Hematopoietic multipotent progenitor cell treated with erythropoietin and hydrocortisone succinate and interleukin-3 and kit ligand, for 4 days (in vitro differentiated cells): ENCODE data around the gene ADAR.

Source experiments
- DNase-seq: peaks from one replicate; pipeline ENCODE4 v3.0.0-alpha.2; 2015

Gene ADAR

DNA sequence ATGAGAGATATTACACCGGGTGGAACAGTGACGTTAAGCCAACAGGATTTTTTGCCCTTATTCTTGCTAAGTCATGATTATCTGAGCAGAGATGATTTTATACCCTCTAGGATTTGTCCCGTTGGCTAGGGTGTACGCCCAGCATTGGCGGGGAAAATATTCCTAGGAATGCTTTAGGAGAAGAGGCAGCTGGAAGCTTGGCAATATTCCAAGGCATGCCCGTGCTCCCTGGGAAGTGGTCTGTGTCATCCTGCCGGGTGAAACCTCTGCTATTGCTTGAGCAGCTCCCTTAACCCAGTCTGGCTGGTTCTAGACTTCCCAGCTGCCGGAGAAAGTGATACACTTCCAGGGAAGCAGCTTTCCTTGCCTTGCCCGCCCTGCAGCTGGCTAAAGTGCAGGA is 24.2 kb downstream of the ADAR start:
- DNase-seq = no peak

DNA sequence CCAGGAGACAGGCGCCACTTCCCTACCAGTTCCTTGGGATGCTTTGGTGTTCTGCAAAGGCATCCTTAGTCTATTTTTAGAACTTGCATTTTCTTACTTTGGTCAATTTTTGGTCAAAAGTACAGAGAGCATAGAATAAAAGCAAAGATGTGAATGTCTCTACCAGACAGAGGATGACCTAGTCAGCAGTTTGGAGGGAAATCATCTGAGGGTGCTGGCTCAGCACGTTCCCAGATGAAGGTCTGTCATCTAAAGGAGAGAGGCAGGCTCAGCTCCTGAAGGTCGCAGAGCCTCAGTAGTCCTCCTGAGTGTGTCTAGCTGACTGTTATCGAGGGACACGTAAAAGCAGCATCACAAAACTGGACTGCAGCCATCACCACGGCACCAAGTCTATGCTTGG is 25.1 kb downstream of the ADAR start:
- DNase-seq = no peak

DNA sequence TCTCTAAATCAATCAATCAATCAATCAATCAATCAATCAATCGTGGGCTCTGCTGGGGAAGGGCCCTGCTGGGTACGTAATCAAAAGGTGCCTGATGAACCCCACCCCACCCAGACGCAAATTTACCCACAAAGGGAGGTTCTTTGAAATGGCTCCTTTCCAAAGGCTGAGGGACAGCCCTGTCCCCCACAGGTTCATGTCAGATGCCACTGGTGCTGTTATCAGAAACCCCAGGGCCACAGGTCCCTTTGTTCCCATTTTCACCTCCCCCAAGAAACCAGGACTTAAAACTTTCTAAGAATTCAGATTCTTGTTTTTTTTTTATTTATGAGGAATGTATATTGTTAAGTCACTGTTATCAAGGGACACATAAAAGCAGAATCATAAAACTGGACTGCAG is 26.2 kb downstream of the ADAR start:
- DNase-seq = peak; percentile 39

DNA sequence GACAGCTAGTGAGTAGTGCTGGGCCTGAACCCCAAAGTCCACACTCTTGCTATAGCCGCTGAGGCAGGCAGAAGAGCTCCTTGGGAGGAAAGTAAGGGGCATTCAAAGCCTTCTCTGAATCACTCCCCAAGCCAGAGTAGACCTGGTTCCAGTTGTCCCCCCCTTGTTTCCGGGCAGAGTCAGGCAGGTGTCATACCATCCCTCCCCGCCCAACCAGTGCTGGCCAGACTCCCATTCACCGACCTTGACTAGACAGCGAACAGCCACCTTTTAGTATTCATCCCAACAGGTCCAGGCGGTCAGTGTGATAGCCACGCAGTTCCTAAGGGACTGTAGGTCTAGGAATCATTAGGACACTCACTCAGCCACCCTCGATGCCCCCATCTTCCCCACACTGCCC is 28.6 kb downstream of the ADAR start:
- no peak for DNase-seq

DNA sequence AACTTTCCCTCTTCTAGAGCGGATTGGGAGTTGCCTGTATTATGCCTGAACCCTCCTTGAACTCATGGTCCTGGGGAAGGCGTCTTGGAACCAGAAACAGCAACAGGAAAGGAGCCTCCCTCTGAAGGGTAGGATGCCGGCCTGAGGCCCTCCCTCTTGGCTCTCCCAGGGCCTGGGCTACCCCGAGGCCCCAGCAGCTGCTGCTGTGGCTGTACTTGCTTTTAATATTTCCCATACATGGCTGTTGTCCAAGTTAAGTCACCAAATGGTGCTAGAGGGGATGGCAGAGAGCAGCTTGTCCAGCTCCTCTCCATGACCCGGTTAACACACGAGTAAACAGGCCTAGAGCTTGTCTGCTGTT is 29.9 kb downstream of the ADAR start:
- DNase-seq = no peak

DNA sequence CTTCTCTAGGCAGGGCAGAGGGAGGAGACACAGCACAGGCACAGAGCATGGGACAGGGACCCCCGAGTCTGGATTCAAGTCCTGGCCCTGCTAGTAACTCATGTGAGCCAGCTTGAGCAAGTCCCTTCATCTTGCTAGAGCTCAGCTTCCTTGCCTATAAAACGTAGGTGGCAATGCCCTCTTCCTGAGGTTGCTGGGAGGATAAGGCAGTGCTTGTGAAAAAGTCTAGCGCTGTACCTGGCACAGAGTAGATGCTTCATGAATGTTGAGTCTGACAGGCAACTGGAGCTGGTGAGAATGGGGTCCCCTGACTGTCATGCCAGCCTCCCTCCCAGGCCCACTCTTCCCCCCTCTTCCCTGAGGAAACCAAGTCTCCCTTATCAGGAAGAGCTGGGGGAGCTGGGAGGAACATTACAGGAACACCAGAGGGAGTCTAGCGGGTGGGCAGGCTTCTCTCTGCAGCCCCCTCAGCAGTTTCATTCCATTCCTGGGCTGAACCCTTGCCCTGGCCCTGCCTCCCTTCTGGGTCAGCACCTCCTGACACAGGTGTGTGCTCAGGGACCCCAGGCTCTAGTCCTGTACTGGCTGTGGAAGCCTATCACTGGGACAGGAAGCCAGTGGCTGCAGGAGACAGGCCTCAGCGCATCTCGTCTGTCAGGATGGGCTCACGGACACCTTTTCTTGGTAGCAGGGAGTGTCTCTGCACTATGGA is 30.5 kb downstream of the ADAR start:
- DNase-seq = no peak

DNA sequence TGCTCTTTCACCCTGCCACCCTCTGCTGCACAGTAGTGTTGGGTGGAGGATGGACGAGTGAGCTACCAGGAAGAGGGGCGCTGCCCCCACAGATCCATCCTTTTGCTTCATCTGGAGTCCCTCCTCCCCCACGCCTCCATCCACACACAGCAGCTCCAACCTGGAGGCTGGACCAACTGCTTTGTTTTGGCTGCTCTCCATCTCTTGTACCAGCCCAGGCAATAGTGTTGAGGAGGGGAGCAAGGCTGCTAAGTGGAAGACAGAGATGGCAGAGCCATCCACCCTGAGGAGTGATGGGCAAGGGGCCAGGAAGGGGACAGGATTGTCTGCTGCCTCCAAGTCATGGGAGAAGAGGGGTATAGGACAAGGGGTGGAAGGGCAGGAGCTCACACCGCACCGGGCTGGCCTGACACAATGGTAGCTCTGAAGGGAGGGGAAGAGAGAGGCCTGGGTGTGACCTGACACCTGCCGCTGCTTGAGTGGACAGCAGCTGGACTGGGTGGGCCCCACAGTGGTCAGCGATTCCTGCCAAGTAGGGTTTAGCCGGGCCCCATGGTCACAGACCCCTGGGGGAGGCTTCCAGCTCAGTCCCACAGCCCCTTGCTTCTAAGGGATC is 31.9 kb downstream of the ADAR start:
- DNase-seq = no peak

DNA sequence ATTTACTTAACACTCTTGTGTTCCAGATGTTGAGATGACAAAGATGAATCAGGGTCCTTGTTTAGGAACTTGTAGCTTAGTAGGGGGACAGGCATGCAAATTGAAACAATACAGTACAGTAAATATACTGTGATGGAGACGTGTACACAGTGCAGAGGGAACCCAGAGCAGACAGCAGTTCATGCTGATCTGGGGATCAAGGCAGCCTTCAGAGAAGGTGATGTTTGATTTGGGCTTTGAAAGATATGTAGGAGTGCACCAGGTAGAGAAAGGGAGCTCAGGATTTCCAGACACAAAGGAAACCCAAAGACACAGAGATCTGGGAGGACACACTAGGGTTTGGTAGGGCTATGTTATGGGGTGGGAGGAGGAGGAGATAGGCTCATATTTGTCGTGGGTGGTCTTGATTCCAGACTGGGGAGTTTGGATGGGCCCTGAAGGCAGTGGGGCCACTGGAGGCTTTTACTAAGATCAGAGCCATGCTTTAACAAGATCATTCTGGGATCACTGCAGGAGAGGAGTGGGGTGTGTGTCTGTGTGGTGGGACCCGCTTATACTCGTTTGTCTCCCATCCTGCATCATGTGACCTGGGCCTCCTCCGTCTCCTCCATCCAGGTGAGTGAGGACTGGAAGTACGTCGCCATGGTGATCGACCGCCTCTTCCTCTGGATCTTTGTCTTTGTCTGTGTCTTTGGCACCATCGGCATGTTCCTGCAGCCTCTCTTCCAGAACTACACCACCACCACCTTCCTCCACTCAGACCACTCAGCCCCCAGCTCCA is 32.6 kb downstream of the ADAR start:
- no peak for DNase-seq

DNA sequence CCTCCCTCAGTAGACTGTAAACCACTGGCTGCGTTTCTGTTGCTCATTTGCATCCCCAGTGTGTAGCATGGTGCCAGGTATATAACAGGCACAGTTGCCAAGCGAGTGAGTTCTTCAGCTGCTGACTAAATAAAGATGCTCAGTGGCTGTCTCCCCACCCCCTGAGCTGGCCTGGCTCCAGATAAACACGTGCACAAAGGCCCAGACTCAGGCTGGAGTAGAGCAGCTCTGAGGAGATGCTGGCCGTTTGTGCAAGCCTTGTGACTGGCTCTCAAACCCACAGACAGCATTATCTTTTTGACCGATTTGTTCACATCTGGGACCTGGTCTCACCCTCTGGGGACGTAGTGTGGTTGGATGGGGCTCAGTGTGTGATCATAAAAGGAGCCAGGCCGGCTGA is 33.3 kb downstream of the ADAR start:
- peak; percentile 67 for DNase-seq

DNA sequence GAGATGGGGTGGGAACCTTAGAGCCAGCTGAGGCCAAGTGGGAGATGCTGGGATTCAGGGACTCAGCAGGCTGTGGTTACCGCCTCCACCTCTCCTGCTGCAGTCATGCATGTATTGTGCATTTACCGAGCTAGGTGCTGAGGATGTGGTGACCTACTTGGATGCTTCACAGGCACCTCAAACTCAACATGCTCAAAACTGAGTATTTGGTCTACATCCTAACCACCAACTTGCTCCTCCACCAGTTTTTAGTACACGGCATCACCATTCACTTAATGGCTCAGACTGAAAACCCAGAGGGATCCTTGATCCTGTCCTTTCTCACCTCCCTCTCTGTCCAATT is 34.8 kb downstream of the ADAR start:
- no peak for DNase-seq

DNA sequence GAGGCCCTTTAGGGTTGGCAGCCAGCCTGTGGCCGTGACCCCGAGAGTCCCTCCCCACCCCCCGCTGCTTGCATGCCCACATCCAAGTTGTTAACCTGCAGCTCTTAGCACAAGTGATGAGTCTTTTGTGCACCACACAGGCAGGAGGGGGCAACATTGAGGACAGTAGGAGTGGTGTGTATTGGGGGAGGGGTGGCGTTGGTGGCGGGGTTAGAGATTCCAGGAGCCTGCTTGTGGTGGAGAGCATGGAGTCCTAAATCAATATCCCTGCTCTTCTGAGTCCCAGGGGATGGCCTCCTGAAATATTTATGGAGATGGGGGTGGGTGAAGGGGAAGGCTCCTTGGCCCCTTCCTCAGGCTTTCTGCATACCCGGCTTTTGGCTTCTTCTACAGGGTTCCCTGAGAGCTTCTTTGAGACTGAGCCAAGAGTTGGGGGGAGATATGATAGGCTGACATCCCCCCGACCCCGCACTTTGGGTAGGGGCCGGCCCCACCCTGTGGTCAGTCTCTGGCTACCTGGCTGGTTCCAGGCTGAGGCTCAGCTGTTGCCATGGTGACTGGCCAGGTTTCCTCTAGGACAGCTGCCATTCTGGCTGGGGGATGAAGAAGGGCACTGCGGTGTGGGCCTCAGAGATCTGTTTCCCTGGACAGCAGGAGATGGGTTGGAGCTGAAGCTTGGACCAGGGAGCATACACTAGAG is 35.4 kb downstream of the ADAR start:
- no peak for DNase-seq

DNA sequence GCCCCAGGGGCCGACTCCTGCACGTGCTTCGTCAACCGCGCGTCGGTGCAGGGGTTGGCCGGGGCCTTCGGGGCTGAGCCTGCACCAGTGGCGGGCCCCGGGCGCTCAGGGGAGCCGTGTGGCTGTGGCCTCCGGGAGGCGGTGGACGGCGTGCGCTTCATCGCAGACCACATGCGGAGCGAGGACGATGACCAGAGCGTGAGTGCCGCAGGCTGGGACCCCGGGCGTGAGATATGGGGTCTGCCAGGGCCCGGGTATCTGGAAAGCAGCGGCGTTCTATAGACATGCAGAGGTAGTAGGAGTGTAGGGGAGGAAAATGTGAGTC is 36.1 kb downstream of the ADAR start:
- no peak for DNase-seq

DNA sequence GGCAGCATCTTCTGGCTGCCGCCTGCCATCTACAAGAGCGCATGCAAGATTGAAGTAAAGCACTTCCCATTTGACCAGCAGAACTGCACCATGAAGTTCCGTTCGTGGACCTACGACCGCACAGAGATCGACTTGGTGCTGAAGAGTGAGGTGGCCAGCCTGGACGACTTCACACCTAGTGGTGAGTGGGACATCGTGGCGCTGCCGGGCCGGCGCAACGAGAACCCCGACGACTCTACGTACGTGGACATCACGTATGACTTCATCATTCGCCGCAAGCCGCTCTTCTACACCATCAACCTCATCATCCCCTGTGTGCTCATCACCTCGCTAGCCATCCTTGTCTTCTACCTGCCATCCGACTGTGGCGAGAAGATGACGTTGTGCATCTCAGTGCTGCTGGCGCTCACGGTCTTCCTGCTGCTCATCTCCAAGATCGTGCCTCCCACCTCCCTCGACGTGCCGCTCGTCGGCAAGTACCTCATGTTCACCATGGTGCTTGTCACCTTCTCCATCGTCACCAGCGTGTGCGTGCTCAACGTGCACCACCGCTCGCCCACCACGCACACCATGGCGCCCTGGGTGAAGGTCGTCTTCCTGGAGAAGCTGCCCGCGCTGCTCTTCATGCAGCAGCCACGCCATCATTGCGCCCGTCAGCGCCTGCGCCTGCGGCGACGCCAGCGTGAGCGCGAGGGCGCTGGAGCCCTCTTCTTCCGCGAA is 36.6 kb downstream of the ADAR start:
- no peak for DNase-seq

DNA sequence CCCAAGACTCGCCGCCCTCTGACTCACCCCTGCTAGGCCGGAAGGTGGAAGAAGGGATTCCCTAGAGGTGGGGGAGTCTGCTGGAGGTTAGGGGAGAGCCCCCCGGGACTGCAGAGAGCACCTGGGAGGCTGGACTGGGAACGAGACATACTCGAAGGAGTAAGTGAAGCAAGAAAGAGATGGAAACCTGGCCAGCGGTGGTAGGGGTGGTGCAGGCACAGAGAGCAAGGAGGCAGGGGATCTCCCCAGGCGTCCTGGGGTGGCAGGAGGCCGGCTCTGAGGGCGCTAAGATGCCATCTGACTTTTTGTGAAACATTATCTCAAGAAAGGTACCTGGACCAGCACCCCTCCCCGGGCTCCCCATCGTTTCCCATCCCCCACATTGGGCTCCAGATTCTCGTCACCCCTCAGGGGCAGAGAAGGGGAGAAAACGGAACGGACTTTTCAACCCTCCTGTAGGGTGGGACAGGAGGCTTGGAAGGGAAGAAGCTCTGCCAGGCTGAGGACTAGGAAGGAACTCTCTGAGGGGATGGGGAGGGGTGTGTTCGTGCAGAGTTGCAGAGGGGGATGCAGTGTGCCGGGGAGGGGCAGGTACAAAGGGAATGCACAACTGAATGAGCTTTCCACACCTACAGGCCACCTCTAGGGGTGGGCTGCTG is 39.7 kb downstream of the ADAR start:
- no peak for DNase-seq

DNA sequence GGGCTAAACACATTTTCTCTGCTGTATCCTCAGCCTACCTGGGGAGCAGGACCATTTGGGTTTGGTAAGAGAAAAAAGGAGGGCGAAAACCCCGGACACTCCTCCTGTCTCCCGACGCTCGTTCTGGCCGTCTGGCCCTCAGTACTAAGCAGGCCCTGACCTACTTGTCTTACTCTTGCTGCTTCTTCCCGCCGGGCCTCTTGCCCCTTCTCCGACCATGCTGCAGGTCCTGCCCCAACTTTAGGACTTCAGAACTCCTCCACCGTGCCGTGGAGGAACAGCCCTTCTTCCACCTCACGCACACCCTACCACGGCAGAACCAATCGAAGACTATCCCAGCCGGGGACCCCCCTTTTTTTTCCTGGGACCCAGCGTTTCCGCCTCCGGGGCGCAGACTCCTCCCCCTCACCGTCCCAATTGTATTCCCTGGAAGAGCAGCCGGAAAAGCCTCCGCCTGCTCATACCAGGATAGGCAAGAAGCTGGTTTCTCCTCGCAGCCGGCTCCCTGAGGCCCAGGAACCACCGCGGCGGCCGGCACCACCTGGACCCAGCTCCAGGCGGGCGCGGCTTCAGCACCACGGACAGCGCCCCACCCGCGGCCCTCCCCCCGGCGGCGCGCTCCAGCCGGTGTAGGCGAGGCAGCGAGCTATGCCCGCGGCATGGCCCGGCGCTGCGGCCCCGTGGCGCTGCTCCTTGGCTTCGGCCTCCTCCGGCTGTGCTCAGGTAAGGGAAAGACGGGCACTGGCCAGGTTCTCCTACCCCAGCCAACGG is 40.4 kb downstream of the ADAR start, which contains the start of gene CHRNB2:
TSS of gene CHRNB2 (plus strand) at position 393 of the 771 bp plus-strand sequence. CDS start at position 660, 267 bp downstream.
- DNase-seq = peak; percentile 79

DNA sequence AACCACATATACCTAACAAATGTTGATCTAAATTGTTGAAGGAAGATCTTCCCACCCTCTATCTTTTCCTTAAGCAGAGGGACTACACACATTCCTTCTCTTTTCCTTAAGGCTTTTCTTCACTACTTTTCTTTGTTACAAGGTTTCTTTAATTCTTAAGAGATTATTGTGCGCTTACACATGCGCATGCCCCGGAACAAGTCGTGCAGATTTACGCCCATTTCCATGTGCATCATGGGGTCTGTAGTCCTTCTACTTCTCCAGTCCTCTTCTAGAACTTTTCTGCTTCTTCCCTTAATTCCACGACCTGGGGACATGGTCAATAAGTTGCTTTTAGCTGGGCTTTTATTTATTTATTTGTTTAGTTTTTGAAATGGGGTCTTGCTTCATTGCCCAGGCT is 42.1 kb downstream of the ADAR start:
- no peak for DNase-seq

DNA sequence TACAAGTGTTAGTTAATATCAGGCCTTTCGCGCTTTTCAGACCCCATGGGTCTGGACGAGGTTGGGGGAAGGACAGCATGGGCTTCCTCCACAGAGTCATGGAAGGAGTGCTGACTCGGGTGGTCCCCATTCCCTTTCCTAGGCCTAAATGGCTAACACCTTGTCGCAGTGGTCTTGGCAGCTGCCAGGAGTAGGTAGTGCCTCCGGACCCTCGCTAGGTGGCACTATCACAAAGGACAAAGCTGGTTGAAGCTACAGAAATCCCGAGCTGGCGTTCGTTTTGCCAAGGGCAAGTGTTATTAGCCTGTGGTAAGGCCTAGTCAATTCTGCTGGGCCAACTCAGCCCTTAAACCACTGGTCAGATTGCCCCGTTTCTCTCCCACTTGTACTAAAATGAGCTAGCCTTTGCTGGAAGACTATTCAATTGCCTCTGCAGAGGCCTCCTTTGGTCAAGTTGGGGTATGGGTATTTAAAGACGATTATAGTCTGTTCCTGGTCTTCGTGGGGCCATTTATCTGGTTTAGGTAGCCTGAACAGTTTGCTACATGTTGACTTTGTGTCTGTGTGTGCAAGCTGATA is 48.4 kb downstream of the ADAR start:
- peak; percentile 96 for DNase-seq

DNA sequence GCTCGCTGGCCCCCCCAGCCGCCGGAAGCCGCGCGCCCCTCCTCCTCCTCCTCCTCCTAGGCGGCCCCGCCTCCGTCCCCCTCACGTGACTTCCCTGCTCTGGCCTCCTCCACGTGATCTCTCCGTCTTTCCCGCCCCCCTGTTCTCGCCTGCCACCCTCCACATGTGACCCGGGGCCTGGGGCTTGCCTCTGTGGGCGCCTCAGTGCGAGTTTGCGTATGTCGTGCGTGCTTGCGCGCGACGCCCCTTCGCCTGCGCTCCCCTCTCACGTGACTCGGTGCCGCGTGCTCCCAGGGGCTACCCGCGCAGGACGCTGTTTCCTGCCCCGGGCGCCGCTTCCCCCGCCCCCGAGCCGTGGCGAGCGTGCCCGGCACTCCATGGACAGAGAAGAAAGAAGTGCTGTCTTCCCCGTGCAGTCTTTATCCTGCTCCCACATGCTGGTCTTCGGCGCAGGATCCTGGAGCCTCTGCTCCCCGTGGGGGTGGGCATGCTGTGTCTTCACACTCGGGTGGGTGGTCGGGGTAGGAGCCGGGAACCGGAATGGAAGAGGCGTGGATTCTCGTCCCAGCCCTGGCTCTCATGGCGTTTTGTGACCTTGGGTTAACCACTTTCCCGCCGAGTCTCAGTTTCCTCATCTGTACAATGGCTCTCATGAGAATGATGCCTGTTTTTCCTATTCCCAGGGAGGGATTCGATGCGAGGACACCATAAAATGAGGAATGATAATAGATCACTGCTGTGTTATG is 49.1 kb downstream of the ADAR start:
- peak; percentile 100 for DNase-seq

DNA sequence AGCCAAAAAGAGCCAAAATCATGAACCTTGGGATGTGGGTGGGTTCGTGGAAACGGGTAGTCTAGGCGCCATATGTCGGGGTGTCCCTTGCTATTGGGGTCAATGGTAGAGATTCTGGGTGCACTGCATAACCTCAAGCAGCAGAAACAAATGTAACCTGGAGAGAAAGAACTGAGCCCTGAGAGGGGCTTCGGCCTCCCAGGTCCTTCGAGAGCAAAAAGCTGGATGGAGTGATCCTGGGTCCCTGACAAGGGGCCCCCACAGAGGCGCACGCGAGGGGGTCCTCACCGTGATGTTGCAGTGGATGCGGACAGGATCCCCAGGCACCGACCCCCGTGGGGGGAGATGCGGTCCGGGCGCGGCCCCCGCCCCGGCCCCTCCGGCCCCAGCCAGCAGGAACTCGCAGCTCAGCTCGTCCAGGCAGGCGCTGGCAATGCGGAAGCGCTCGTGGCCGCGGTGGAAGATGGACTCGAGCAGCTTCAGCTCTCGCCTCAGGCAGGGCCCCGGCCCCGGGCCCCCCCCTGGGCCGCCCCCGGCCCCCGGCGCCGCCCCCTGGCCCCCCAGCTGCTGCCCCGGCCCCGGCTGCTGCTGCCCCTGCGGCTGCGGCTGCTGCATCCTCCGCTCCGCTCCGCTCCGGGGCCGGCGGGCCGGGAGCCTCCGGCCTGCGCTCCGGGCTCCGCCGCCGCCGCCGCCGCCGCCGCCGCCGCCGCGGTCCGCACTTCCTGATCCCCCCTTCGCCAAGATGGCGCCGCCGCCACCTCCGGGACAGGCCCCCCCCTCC is 49.9 kb downstream of the ADAR start, which contains the start of gene UBE2Q1:
TSS of gene UBE2Q1 (minus strand) at position 724 of the 781 bp plus-strand sequence. CDS start at position 615, 109 bp downstream.
- DNase-seq = peak; percentile 66
